ENCODE measurements around the gene EML6. TPM values are rescaled to one million over a fixed set of nuclear protein-coding genes. Genes with fewer than 3 reads are reported as not detected.

Gene EML6
- total RNA-seq, 2 experiments from 2014 or later: 0.78 to 1.3 TPM

GRCh38 chr2:54895730-54896129 is 172.3 kb downstream of the EML6 start:
- no peak for DNase-seq
- ChIA-PET CTCF (interaction anchor here (0.9 kb wide), 1 partner anchor 57 kb away, joined by 3 read pairs; no protein-coding TSS in a partner anchor), POLR2A (no interaction called here)
- Mint-ChIP-seq H3K36me3 (ENCODE audit: low read depth) (no peaks in the 10 kb centered on the region), H3K27me3 (ENCODE audit: low read depth) (no peaks in the 10 kb centered on the region), H3K9me3 (ENCODE audit: insufficient read depth) (no peaks in the 10 kb centered on the region), H3K27ac (no peak overlapping the region), H3K4me1 (ENCODE audit: low read depth) (peaks cover 6% of the 10 kb centered on the region), H3K4me3 (no peak overlapping the region)
- ATAC-seq: no peak

GRCh38 chr2:54897420-54898310 is 174.2 kb downstream of the EML6 start:
- POLR2A ChIA-PET: no interaction called here
- Mint-ChIP-seq H3K4me1 (ENCODE audit: low read depth) (peaks cover 6% of the 10 kb centered on the region), H3K36me3 (ENCODE audit: low read depth) (no peaks in the 10 kb centered on the region), H3K9me3 (ENCODE audit: insufficient read depth) (no peaks in the 10 kb centered on the region), H3K27me3 (ENCODE audit: low read depth) (no peaks in the 10 kb centered on the region), H3K4me3 (no peak overlapping the region), H3K27ac (no peak overlapping the region)
- no peak for DNase-seq
- CTCF ChIA-PET: interaction anchor here (0.9 to 3.2 kb wide), 6 partner anchors 59 to 280 kb away, joined by 3 to 25 read pairs (median 5); no protein-coding TSS in a partner anchor
- no peak for ATAC-seq

- no peak for DNase-seq
- ChIA-PET POLR2A (no interaction called here), CTCF (interaction anchor here (0.9 to 3.2 kb wide), 11 partner anchors 8 to 279 kb away, joined by 3 to 25 read pairs (median 4); partner anchors contain the start of gene RTN4)
- Mint-ChIP-seq H3K27me3 (ENCODE audit: low read depth) (no peaks in the 10 kb centered on the region), H3K4me3 (no peak overlapping the region), H3K9me3 (ENCODE audit: insufficient read depth) (no peaks in the 10 kb centered on the region), H3K36me3 (ENCODE audit: low read depth) (no peaks in the 10 kb centered on the region), H3K4me1 (ENCODE audit: low read depth) (peaks cover 7% of the 10 kb centered on the region), H3K27ac (no peak overlapping the region)
- no peak for ATAC-seq
Measured at GRCh38 chr2:54898456-54899226, 175.2 kb downstream of the EML6 start.

GRCh38 chr2:54899576-54900200 is 176.2 kb downstream of the EML6 start:
- Mint-ChIP-seq H3K27ac (no peak overlapping the region), H3K4me3 (no peak overlapping the region), H3K36me3 (ENCODE audit: low read depth) (no peaks in the 10 kb centered on the region), H3K27me3 (ENCODE audit: low read depth) (no peaks in the 10 kb centered on the region), H3K4me1 (ENCODE audit: low read depth) (peaks cover 18% of the 10 kb centered on the region), H3K9me3 (ENCODE audit: insufficient read depth) (no peaks in the 10 kb centered on the region)
- ChIA-PET CTCF (interaction anchor here (1.0 to 3.2 kb wide), 14 partner anchors 9 to 278 kb away, joined by 3 to 25 read pairs (median 6); partner anchors contain the start of gene RTN4), POLR2A (no interaction called here)
- DNase-seq (no peak), ATAC-seq (no peak)

GRCh38 chr2:54901224-54901986 is 177.9 kb downstream of the EML6 start:
- Mint-ChIP-seq H3K9me3 (ENCODE audit: insufficient read depth) (no peaks in the 10 kb centered on the region), H3K27ac (no peak overlapping the region), H3K27me3 (ENCODE audit: low read depth) (peaks cover 3% of the 10 kb centered on the region), H3K4me1 (ENCODE audit: low read depth) (peaks cover 18% of the 10 kb centered on the region), H3K36me3 (ENCODE audit: low read depth) (no peaks in the 10 kb centered on the region), H3K4me3 (no peak overlapping the region)
- ChIA-PET POLR2A (no interaction called here), CTCF (interaction anchor here (2.2 to 3.2 kb wide), 2 partner anchors 147 to 276 kb away, joined by 8 to 20 read pairs; no protein-coding TSS in a partner anchor)
- ATAC-seq (no peak), DNase-seq (no peak)

GRCh38 chr2:54902763-54903162 is 179.3 kb downstream of the EML6 start:
- POLR2A ChIA-PET: no interaction called here
- CTCF ChIA-PET: no interaction called here
- Mint-ChIP-seq H3K27me3 (ENCODE audit: low read depth) (peaks cover 3% of the 10 kb centered on the region), H3K4me1 (ENCODE audit: low read depth) (peaks cover 15% of the 10 kb centered on the region), H3K9me3 (ENCODE audit: insufficient read depth) (no peaks in the 10 kb centered on the region), H3K27ac (no peak overlapping the region), H3K4me3 (no peak overlapping the region), H3K36me3 (ENCODE audit: low read depth) (no peaks in the 10 kb centered on the region)
- ATAC-seq (no peak), DNase-seq (no peak)

- DNase-seq (peak; percentile 57), ATAC-seq (peak; percentile 87)
- Mint-ChIP-seq H3K9me3 (ENCODE audit: insufficient read depth) (no peaks in the 10 kb centered on the region), H3K27ac (no peak overlapping the region), H3K27me3 (ENCODE audit: low read depth) (peaks cover 3% of the 10 kb centered on the region), H3K4me1 (ENCODE audit: low read depth) (peaks cover 11% of the 10 kb centered on the region), H3K4me3 (no peak overlapping the region), H3K36me3 (ENCODE audit: low read depth) (no peaks in the 10 kb centered on the region)
- ChIA-PET POLR2A (no interaction called here), CTCF (interaction anchor here (1.1 kb wide), 1 partner anchor 264 kb away, joined by 3 read pairs; no protein-coding TSS in a partner anchor)
Measured at GRCh38 chr2:54903736-54904554, 180.5 kb downstream of the EML6 start.

GRCh38 chr2:54904836-54905235 is 181.4 kb downstream of the EML6 start:
- DNase-seq: no peak
- ChIA-PET POLR2A (no interaction called here), CTCF (no interaction called here)
- Mint-ChIP-seq H3K9me3 (ENCODE audit: insufficient read depth) (no peaks in the 10 kb centered on the region), H3K27ac (no peak overlapping the region), H3K36me3 (ENCODE audit: low read depth) (no peaks in the 10 kb centered on the region), H3K4me3 (no peak overlapping the region), H3K4me1 (ENCODE audit: low read depth) (peaks cover 11% of the 10 kb centered on the region), H3K27me3 (ENCODE audit: low read depth) (peaks cover 3% of the 10 kb centered on the region)
- ATAC-seq: no peak

GRCh38 chr2:54906716-54907115 is 183.3 kb downstream of the EML6 start:
- DNase-seq: no peak
- ChIA-PET CTCF (interaction anchor here (1.0 kb wide), 1 partner anchor 68 kb away, joined by 3 read pairs; no protein-coding TSS in a partner anchor), POLR2A (no interaction called here)
- Mint-ChIP-seq H3K27me3 (ENCODE audit: low read depth) (peaks cover 7% of the 10 kb centered on the region), H3K36me3 (ENCODE audit: low read depth) (no peaks in the 10 kb centered on the region), H3K4me3 (no peak overlapping the region), H3K27ac (no peak overlapping the region), H3K4me1 (ENCODE audit: low read depth) (peaks cover 11% of the 10 kb centered on the region), H3K9me3 (ENCODE audit: insufficient read depth) (no peaks in the 10 kb centered on the region)
- no peak for ATAC-seq

GRCh38 chr2:54907663-54908062 is 184.2 kb downstream of the EML6 start:
- ChIA-PET CTCF (no interaction called here), POLR2A (no interaction called here)
- peaks cover 7% of the 10 kb centered on the region for H3K27me3 Mint-ChIP-seq (ENCODE audit: low read depth)
- peaks cover 11% of the 10 kb centered on the region for H3K4me1 Mint-ChIP-seq (ENCODE audit: low read depth)
- no peak overlapping the region for H3K27ac Mint-ChIP-seq
- no peak overlapping the region for H3K4me3 Mint-ChIP-seq
- no peaks in the 10 kb centered on the region for H3K36me3 Mint-ChIP-seq (ENCODE audit: low read depth)
- no peak for ATAC-seq
- H3K9me3 Mint-ChIP-seq (ENCODE audit: insufficient read depth): no peaks in the 10 kb centered on the region
- DNase-seq: no peak

Data from activated CD8-positive, alpha-beta T cell treated with anti-CD3 and anti-CD28 coated beads, Interleukin-2, amount 10 ng/mL, durations not matched to agents 7 days and 5 days (primary cell).